Rectal smooth muscle tissue (tissue), 1 donor: ENCODE results near the gene FAM13B.
"Not testable (repeated sequence)": the region's sequence is repeated elsewhere in the genome, so short reads cannot be mapped to it uniquely, and the experiment has no call there.

Experiments
- H3K27ac ChIP-seq: one replicate; pipeline ENCODE4 v1.7.0; 2013; ENCODE audit warnings: low read depth, low read length, inconsistent platforms
- H3K27me3 ChIP-seq: one replicate; pipeline ENCODE4 v1.7.0; 2013; ENCODE audit warnings: low read length; ENCODE audit not compliant: control insufficient read depth, insufficient read depth
- H3K36me3 ChIP-seq: one replicate; pipeline ENCODE4 v1.7.0; 2013; ENCODE audit warnings: low read length; ENCODE audit not compliant: control insufficient read depth, insufficient read depth
- H3K4me1 ChIP-seq: one replicate; pipeline ENCODE4 v1.7.0; 2013; ENCODE audit warnings: low read length; ENCODE audit not compliant: control insufficient read depth, insufficient read depth
- H3K4me3 ChIP-seq: one replicate; pipeline ENCODE4 v1.7.0; 2013; ENCODE audit warnings: low read length
- H3K9ac ChIP-seq: one replicate; pipeline ENCODE4 v1.7.0; 2013; ENCODE audit warnings: low read length

Gene FAM13B

GRCh38 chr5:138032572-138033385 lies at the start of gene FAM13B:
Gene FAM13B (minus strand): TSS chr5:138033079. CDS start chr5:138019111, 13,968 bp downstream.
- Histone ChIP-seq H3K27me3 (no peaks in the 10 kb centered on the region), H3K4me3 (peak within 1 kb of the TSS; percentile 84), H3K27ac (peak within 1 kb of the TSS; percentile 99), H3K4me1 (peaks cover 10% of the 10 kb centered on the region), H3K9ac (peak within 1 kb of the TSS; percentile 94), H3K36me3 (no peaks in the 10 kb centered on the region)

DNA sequence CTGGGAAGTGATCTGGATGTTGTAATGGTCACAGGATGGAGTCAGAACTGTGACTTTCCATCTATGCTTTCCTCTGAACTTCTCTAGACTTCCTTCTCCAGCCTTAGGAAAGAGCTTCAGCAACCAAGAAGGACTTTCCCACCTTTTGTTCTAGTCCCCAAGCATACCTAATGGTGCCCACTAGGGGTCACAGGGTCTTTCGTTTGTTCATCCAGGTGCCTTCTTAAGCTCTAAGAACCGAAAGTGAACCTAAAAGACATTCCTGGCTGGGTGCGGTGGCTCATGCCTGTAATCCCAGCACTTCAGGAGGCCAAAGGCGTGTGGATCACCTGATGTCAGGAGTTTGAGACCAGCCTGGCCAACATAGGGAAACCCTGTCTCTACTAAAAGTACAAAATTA lies 49.2 kb upstream of the FAM13B start:
- Histone ChIP-seq H3K4me3 (no peak overlapping the region), H3K27ac (no peak overlapping the region), H3K36me3 (no peaks in the 10 kb centered on the region), H3K9ac (no peak overlapping the region), H3K4me1 (no peaks in the 10 kb centered on the region), H3K27me3 (no peaks in the 10 kb centered on the region)

DNA sequence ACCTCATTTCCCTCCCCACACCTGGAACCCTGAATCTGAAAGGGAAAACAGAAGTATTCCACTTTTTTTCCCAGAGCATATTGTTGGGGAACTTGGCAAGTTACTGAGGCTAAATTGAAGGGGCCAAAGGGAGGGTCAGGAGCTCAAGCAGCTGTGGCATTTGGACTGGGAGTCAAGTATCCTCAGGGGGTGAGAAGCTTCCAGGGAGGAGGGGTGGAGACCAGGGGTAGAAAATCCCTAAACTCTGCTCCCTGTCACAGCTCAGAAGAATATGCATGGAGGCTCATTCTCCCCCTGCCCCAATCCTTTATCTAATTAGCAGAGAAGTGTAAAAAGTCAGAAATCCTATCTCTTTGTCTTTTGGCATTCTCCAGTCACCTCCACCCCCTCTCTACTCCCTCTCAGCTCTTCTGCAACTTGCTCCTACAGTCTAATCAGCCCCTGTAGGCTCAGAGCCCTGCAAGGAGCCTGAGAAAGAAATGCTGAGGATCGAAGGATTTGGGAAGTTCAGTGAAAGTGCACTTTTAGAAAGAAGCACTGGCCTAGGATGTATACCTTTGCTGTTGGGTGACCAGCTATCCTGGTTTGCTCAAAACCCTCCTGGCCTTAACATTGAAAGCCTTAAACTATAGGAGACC lies 45.2 kb upstream of the FAM13B start:
- Histone ChIP-seq H3K4me1 (no peaks in the 10 kb centered on the region), H3K36me3 (no peaks in the 10 kb centered on the region), H3K9ac (no peak overlapping the region), H3K4me3 (no peak overlapping the region), H3K27ac (no peak overlapping the region), H3K27me3 (no peaks in the 10 kb centered on the region)

DNA sequence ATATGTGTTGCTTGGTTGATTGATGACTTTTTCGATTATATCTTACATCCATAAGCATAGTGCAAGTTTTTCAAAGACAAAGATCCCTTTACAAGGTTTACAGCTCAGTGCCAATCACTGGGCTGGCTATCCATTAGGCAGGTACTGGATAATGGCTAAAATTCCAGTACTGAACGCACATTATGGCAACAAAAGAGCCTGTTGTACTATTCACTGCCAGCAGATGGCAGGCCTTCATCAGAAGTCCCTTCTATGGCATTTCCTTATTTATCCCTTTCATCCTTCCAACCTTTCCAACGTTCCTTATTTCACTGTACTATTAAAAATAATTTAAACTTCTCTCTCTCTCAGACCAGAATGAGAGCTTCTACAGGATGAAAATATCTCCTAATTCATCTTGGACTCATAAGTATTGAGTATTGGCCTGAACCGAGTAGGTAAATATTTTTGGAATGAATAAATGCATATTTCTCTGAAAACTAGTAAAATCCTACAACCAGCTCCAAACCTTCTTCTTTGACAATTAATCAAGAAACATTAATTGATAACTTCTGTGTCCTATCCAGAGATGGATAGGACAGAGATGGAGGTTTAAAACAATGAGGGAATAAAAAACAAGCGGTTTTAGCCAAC lies 44.3 kb upstream of the FAM13B start:
- no peak overlapping the region for H3K27ac ChIP-seq
- no peaks in the 10 kb centered on the region for H3K36me3 ChIP-seq
- no peaks in the 10 kb centered on the region for H3K27me3 ChIP-seq
- no peaks in the 10 kb centered on the region for H3K4me1 ChIP-seq
- H3K9ac ChIP-seq, result no peak overlapping the region
- no peak overlapping the region for H3K4me3 ChIP-seq

DNA sequence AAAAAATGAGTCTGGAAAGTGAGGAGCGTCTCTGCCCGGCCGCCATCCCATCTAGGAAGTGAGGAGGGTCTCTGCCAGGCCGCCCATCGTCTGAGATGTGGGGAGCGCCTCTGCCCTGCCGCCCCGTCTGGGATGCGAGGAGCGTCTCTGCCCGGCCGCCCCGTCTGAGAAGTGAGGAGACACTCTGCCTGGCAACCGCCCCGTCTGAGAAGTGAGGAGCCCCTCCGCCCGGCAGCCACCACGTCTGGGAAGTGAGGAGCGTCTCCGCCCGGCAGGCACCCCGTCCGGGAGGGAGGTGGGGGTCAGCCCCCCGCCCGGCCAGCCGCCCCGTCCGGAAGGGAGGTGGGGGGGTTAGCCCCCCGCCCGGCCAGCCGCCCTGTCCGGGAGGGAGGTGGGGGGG lies 37.1 kb upstream of the FAM13B start:
- not testable (repeated sequence) for H3K27me3 ChIP-seq, H3K9ac ChIP-seq, H3K4me3 ChIP-seq, H3K27ac ChIP-seq, H3K36me3 ChIP-seq, H3K4me1 ChIP-seq

- Histone ChIP-seq H3K4me1 (no peaks in the 10 kb centered on the region), H3K27me3 (no peaks in the 10 kb centered on the region), H3K4me3 (no peak overlapping the region), H3K27ac (no peak overlapping the region), H3K9ac (no peak overlapping the region), H3K36me3 (no peaks in the 10 kb centered on the region)
Measured at GRCh38 chr5:138068742-138069600, 36.1 kb upstream of the FAM13B start.

- no peaks in the 10 kb centered on the region for H3K27me3 ChIP-seq
- H3K4me3 ChIP-seq, result no peak overlapping the region
- no peak overlapping the region for H3K27ac ChIP-seq
- no peaks in the 10 kb centered on the region for H3K4me1 ChIP-seq
- no peaks in the 10 kb centered on the region for H3K36me3 ChIP-seq
- no peak overlapping the region for H3K9ac ChIP-seq
Measured at GRCh38 chr5:138067945-138068344, 35.1 kb upstream of the FAM13B start.

GRCh38 chr5:138065102-138065501 lies 32.2 kb upstream of the FAM13B start:
- Histone ChIP-seq H3K9ac (no peak overlapping the region), H3K27ac (no peak overlapping the region), H3K36me3 (no peaks in the 10 kb centered on the region), H3K27me3 (no peaks in the 10 kb centered on the region), H3K4me3 (no peak overlapping the region), H3K4me1 (no peaks in the 10 kb centered on the region)

DNA sequence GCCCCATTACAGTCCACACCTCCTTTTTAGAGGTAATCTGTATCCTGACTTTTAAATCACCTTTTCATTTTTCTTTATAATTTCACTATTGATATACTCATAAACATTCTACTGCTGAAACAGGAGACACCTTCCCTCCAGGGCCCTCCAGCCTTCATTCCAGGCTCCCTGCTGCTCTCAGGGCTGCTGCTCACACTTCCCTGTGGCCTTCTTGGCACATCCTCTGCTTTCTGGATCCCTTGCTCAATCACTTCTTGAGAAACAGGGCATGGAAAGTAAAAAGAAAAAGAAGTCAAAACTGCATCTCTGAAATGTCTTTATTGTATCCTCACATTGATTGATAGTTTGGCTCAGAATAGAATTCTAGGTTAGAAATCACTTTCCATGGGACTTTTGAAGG lies 31.6 kb upstream of the FAM13B start:
- no peaks in the 10 kb centered on the region for H3K27me3 ChIP-seq
- no peak overlapping the region for H3K27ac ChIP-seq
- no peak overlapping the region for H3K4me3 ChIP-seq
- no peaks in the 10 kb centered on the region for H3K4me1 ChIP-seq
- H3K9ac ChIP-seq, result no peak overlapping the region
- no peaks in the 10 kb centered on the region for H3K36me3 ChIP-seq

DNA sequence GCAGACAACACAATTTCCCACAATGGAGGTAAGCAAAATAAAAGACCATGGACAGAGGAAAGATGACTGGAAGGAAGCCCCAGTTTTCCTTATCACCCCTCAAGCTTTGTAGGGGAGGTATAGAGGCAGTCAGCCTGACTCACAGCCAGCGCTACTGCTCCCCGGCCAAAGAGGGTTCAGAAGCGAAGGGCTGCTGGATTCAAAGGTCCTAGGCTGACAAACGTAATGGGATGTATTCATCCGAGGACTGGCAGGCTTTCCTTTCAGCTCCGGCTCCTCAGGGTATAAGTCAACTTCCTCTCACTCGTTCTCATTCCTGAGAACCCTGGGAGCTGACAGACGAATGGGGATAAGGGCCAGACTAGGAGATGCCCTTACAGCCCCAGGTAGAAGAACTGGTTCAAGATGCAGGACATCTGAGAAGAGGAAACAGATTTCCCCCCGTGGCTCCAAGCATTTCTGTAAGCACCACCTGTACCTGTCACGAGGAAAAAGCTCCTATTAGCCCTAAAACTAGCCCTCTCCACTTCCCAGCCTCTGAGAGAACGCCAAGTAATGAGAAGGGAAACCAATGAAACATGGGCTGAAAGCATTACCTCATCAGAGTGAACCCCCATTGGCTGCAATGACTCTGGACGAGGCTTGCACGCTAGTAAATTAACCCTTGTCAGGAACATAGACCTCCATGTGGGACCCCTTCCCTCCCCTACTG lies 22.1 kb upstream of the FAM13B start:
- H3K36me3 ChIP-seq, result no peaks in the 10 kb centered on the region
- no peaks in the 10 kb centered on the region for H3K27me3 ChIP-seq
- no peak overlapping the region for H3K9ac ChIP-seq
- H3K4me3 ChIP-seq, result no peak overlapping the region
- no peak overlapping the region for H3K27ac ChIP-seq
- no peaks in the 10 kb centered on the region for H3K4me1 ChIP-seq

DNA sequence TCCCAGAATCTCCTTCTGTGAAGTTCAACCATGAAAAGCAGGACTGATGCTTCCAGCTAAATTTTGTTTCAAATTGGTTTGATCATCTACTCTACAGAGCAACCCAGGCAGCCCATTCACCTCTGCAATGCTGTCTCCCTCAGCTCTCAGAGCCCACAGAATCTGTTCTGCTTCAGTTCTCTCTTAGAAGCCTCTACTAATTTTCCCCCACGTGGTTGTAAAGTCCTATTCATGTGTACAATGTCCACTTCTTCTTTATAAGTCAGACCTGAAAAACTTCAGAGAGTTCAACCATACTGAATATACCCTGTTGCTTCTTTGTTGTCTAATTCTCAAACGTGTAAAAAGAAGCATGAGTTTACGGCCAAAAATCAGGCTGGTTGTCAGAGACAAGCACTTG lies 21.3 kb upstream of the FAM13B start:
- H3K27ac ChIP-seq, result no peak overlapping the region
- no peak overlapping the region for H3K4me3 ChIP-seq
- H3K4me1 ChIP-seq, result no peaks in the 10 kb centered on the region
- no peak overlapping the region for H3K9ac ChIP-seq
- H3K36me3 ChIP-seq, result no peaks in the 10 kb centered on the region
- H3K27me3 ChIP-seq, result no peaks in the 10 kb centered on the region
